MM.1S (cell line): ENCODE results near the gene TMOD4.
A peak's percentile ranks its signal among the peaks of the same experiment; 100 is the strongest.
"Not testable (repeated sequence)": the region's sequence is repeated elsewhere in the genome, so short reads cannot be mapped to it uniquely, and the experiment has no call there.

Experiments
- DNase-seq: peaks from one replicate; pipeline ENCODE4 v3.0.0-alpha.2; 2015
- H2AFZ ChIP-seq: fragments of 300-600 bp; sonication (generic); 2 replicates; pipeline ENCODE4 v1.6.0; 2016; ENCODE audit warnings: antibody characterized with exemption, low read length
- H3F3A ChIP-seq: fragments of 300-600 bp; sonication (generic); 2 replicates; pipeline ENCODE4 v1.6.1; 2016; ENCODE audit warnings: mild to moderate bottlenecking, antibody characterized with exemption, low read length, moderate library complexity, mixed read lengths; ENCODE audit not compliant: insufficient read depth
- H3K27ac ChIP-seq: fragments of 300-600 bp; sonication (generic); 2 replicates; pipeline ENCODE4 v1.5.1; 2016; ENCODE audit warnings: mild to moderate bottlenecking, low read length
- H3K27me3 ChIP-seq: fragments of 300-600 bp; sonication (generic); replicated peaks from 2 replicates; pipeline ENCODE4 v1.6.0; 2016; ENCODE audit warnings: low read length; ENCODE audit not compliant: insufficient read depth
- H3K36me3 ChIP-seq: fragments of 300-600 bp; sonication (generic); replicated peaks from 2 replicates; pipeline ENCODE4 v1.6.1; 2016; ENCODE audit warnings: mild to moderate bottlenecking, low read length, mixed read lengths; ENCODE audit not compliant: insufficient read depth
- H3K4me1 ChIP-seq: fragments of 300-600 bp; sonication (generic); 2 replicates; pipeline ENCODE4 v1.6.1; 2016; ENCODE audit warnings: low read length, mixed read lengths
- H3K4me2 ChIP-seq: fragments of 300-600 bp; sonication (generic); 2 replicates; pipeline ENCODE4 v1.6.0; 2016; ENCODE audit warnings: low read depth, low read length
- H3K4me3 ChIP-seq: fragments of 300-600 bp; sonication (generic); 2 replicates; pipeline ENCODE4 v1.5.1; 2016; ENCODE audit warnings: low read length, mixed read lengths
- H3K79me2 ChIP-seq: fragments of 300-600 bp; sonication (generic); 2 replicates; pipeline ENCODE4 v1.6.1; 2016; ENCODE audit warnings: mixed run types, low read length, mixed read lengths
- H3K9ac ChIP-seq: fragments of 300-600 bp; sonication (generic); 2 replicates; pipeline ENCODE4 v1.6.1; 2016; ENCODE audit warnings: low read length, mixed read lengths
- H3K9me2 ChIP-seq: fragments of 300-600 bp; sonication (generic); replicated peaks from 2 replicates; pipeline ENCODE4 v1.6.1; 2016; ENCODE audit warnings: mild to moderate bottlenecking, low read length, mixed read lengths; ENCODE audit not compliant: insufficient read depth
- H3K9me3 ChIP-seq: fragments of 300-600 bp; sonication (generic); replicated peaks from 2 replicates; pipeline ENCODE4 v1.6.1; 2016; ENCODE audit warnings: mild to moderate bottlenecking, low read length, mixed read lengths; ENCODE audit not compliant: insufficient read depth
- H4K20me1 ChIP-seq: fragments of 300-600 bp; sonication (generic); 2 replicates; pipeline ENCODE4 v1.6.1; 2016; ENCODE audit warnings: mild to moderate bottlenecking, low read length, moderate library complexity, mixed read lengths; ENCODE audit not compliant: insufficient read depth
- EZH2 ChIP-seq: fragments of 300-600 bp; sonication (generic); optimal IDR thresholded peaks from 2 replicates; pipeline ENCODE3; 2017; ENCODE audit warnings: low read depth, mild to moderate bottlenecking, antibody characterized with exemption, low read length, mixed read lengths
- EZH2phosphoT487 ChIP-seq: fragments of 300-600 bp; sonication (generic); IDR thresholded peaks from 2 replicates; pipeline ENCODE4 v1.6.1; 2018; ENCODE audit warnings: antibody characterized with exemption, low read length
- TF ChIP-seq, protein P1 (sequence below): fragments of 300-600 bp; sonication (generic); IDR thresholded peaks from 2 replicates; pipeline ENCODE4 v1.5.1; 2016; ENCODE audit warnings: antibody characterized with exemption, low read length, mixed read lengths

Gene TMOD4

GRCh38 chr1:151196292-151196800, 20.6 kb upstream of the TMOD4 start:
- TF ChIP-seq, protein P1, sequence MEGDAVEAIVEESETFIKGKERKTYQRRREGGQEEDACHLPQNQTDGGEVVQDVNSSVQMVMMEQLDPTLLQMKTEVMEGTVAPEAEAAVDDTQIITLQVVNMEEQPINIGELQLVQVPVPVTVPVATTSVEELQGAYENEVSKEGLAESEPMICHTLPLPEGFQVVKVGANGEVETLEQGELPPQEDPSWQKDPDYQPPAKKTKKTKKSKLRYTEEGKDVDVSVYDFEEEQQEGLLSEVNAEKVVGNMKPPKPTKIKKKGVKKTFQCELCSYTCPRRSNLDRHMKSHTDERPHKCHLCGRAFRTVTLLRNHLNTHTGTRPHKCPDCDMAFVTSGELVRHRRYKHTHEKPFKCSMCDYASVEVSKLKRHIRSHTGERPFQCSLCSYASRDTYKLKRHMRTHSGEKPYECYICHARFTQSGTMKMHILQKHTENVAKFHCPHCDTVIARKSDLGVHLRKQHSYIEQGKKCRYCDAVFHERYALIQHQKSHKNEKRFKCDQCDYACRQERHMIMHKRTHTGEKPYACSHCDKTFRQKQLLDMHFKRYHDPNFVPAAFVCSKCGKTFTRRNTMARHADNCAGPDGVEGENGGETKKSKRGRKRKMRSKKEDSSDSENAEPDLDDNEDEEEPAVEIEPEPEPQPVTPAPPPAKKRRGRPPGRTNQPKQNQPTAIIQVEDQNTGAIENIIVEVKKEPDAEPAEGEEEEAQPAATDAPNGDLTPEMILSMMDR, result peak; percentile 71
- TF ChIP-seq EZH2, result no peak
- Histone ChIP-seq H3K79me2 (peaks cover 27% of the 10 kb centered on the region), H3K36me3 (no peaks in the 10 kb centered on the region), H3K4me1 (peaks cover 9% of the 10 kb centered on the region), H2AFZ (peak overlapping the region; percentile 21), H3K9me3 (no peaks in the 10 kb centered on the region), H3K4me2 (peak overlapping the region; percentile 54), H3K4me3 (peak overlapping the region; percentile 23; the same call in 1 of the 2 replicates), H3K27me3 (peaks cover 28% of the 10 kb centered on the region), H3F3A (peaks cover 8% of the 10 kb centered on the region), H3K27ac (no peak overlapping the region), H3K9me2 (no peaks in the 10 kb centered on the region), H3K9ac (no peak overlapping the region), H4K20me1 (no peaks in the 10 kb centered on the region; the same call in 1 of the 2 replicates)
- peak; percentile 91 for DNase-seq

DNA sequence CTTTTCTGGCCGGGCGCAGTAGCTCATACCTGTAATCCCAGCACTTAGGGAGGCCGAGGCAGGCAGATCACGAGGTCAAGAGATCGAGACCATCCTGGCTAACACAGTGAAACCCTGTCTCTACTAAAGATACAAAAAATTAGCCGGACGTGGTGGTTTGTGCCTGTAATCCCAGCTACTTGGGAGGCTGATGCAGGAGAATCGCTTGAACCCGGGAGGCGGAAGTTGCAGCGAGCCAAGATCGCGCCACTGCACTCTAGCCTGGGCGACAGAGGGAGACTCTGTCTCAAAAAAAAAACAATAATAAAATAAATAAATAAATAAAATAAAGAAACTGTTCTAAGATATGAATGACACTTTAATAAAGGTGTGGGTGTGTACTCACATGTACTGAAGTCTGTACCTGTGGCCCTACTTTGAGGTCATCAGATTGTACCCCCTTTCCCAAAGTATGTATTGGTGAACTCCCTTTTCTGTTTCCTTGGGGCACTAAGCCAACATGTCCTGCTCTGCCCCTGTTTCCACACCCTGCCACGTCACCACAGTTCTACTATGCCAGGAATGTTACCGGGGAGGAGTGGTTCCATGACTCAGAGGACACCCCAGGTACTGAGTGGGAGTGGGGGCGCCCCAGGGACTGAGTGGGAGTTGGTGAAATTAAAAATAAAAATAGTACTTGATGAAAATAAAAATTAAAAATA, 19.3 kb upstream of the TMOD4 start:
- H3K27me3 ChIP-seq, result peaks cover 28% of the 10 kb centered on the region
- H3K36me3 ChIP-seq, H3K4me1 ChIP-seq, H2AFZ ChIP-seq, DNase-seq, H3K9ac ChIP-seq, H3K4me3 ChIP-seq, H3K9me3 ChIP-seq, H3F3A ChIP-seq, H3K9me2 ChIP-seq, H3K4me2 ChIP-seq, H4K20me1 ChIP-seq, H3K27ac ChIP-seq: not testable (repeated sequence)
- peaks cover 17% of the 10 kb centered on the region for H3K79me2 ChIP-seq

DNA sequence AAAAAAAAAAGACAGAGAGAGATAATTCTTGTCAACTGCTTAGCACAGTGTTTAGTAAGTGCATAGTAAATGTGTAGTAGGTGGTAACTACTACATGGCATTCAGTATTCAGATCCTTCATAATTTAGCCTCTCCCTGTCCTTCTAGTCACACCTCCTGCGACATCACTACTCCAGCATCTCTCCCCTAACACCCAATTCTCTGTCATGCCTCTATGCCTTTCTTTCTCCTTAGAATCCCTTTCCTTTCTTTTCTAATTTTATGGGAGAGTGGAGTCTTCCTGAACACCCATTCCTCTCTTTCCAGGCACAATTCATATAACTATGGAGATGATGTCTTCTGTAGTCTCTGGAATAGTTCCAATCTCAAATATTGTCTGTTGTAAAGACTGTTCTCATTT, 18.1 kb upstream of the TMOD4 start:
- Histone ChIP-seq H3K27ac (no peak overlapping the region), H4K20me1 (no peaks in the 10 kb centered on the region)

DNA sequence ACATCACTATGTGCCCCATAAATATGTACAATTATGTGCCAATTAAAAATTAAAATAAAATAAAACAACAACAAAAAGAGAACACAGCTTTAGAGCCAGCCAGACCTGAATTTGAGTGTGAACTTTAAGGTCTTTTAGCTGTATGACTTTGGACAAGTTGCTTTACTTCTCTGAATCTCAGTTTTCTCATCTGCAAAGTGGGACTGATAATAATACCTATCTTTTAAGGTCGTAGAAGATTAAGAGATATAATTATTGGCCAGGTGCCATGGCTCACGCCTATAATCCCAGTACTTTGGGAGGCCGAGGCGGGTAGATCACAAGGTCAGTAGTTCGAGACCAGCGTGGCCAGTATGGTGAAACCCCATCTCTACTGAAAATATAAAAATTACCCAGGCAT, 17.5 kb upstream of the TMOD4 start:
- H3K9ac ChIP-seq, result no peak overlapping the region
- H3K27me3 ChIP-seq, result peaks cover 28% of the 10 kb centered on the region
- no peak overlapping the region for H3K4me2 ChIP-seq
- H2AFZ ChIP-seq, result no peak overlapping the region
- peaks cover 18% of the 10 kb centered on the region for H3K79me2 ChIP-seq
- H4K20me1 ChIP-seq, result no peaks in the 10 kb centered on the region
- no peak overlapping the region for H3K4me3 ChIP-seq
- no peaks in the 10 kb centered on the region for H3K9me2 ChIP-seq
- TF ChIP-seq EZH2 (no peak), EZH2phosphoT487 (no peak)
- TF ChIP-seq, protein P1, result no peak
- H3K36me3 ChIP-seq, result no peaks in the 10 kb centered on the region
- peaks cover 9% of the 10 kb centered on the region for H3K4me1 ChIP-seq
- DNase-seq, result no peak
- H3K27ac ChIP-seq, result no peak overlapping the region
- H3K9me3 ChIP-seq, result no peaks in the 10 kb centered on the region
- H3F3A ChIP-seq, result peaks cover 15% of the 10 kb centered on the region

More for the DNA sequence above, 18.1 kb upstream of the TMOD4 start:
- Histone ChIP-seq H3K9me3 (no peaks in the 10 kb centered on the region), H3K36me3 (no peaks in the 10 kb centered on the region), H3K4me2 (no peak overlapping the region), H3K9me2 (no peaks in the 10 kb centered on the region), H2AFZ (no peak overlapping the region), H3F3A (peaks cover 15% of the 10 kb centered on the region), H3K4me3 (no peak overlapping the region), H3K4me1 (peaks cover 9% of the 10 kb centered on the region), H3K27me3 (peaks cover 28% of the 10 kb centered on the region), H3K79me2 (peaks cover 17% of the 10 kb centered on the region), H3K9ac (no peak overlapping the region)
- TF ChIP-seq, protein P1, result no peak
- TF ChIP-seq EZH2 (no peak), EZH2phosphoT487 (no peak)
- no peak for DNase-seq
